Neuronal stem cell (in vitro differentiated cells): Measurements from ENCODE around the gene AADACL4. TPM values are rescaled to one million over a fixed set of nuclear protein-coding genes. Genes with fewer than 3 reads are reported as not detected.

Experiments
- small RNA-seq: library from polyadenylated mRNA; stranded (forward); fragments of <200 nt; extraction: miRNeasy Mini kit (QIAGEN cat#:217004); gene quantifications from one replicate; pipeline ENCODE3, GENCODE V24; 2013; ENCODE audit not compliant: insufficient read depth

AADACL4 gene

Small RNA genes lying within 50 kb of the gene (small RNA-seq; reads per million reads assigned to genes)
- not detected for gene AC244670.1
